Hippocampal formation (tissue), 2 donors: Measurements from ENCODE around the gene CD52.

Experiments
- DNase-seq, 2 donors: peaks; one replicate each; lab custom pipeline; 2025; lab: John Stamatoyannopoulos, UW

Gene CD52

DNA sequence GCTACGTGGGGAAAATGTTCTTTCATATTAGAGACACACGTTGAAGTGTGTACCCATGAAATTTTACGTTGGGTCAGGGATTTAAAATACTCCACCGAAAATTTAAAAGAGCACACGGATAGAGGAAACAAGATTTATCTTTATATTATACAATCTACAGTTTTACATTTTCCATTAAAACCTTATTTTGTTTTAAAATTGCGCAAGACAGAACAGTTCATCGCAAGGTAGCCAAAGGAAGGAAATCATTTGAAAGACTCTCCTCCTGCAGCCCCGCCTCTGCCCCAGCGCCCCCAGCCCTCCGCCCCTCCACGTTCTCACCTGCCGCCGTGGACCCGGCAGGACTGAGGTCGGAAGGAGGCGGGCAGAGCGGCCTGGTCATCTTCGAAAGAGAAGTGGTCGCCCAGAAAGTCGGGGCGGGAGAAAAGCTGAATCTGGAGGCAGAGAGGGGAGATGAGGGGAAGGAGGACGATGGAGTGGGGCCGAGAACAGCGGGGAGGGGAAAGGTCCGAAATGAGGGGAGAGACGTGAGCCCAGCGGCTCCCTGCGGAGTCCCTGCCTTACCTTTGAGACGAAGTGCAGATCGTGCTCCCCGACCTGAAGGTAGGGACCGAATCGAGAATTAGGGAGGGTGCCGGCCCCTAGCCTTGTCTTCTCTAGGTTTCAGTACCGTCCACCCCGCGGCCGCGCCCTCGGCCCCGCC lies 18.2 kb downstream of the CD52 start:
- no peak for DNase-seq

DNA sequence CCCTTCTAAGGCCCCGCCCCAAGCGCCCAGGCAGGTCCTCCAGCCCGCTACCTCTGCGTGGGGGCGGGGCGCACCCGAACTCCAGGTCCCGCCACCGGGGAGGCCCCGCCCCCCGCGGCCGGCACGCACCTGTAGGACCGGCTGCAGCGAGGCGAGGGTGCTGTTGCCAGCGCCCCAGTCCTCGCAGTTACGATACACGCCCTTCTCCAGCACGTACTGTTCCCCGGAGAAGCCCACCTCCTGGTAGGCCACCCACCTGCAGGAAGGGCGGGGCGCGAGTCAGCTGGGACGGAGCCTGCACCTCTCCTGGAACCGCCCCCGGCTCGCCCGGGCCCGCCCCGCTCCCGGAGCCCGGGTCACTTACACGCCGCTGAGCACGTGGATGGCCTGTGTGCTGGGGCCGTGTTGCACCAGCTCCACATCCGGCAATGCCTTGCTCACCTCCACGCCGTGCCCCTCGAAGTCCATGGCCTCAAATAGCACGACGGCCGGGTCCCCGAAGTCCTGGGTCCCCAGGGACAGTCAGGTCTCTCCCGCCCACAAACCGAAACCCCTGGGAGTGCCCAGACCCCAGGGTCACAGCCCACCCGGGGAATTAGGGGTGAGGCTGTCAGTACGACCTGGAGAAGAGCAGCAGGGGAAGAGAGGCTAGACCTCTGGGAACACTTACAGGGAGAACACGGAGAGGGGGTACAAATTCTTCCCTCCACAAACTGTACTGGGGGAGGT lies 18.9 kb downstream of the CD52 start:
- no peak for DNase-seq

GRCh38 chr1:26337206-26337535 lies 19.4 kb downstream of the CD52 start:
- no peak for DNase-seq

GRCh38 chr1:26337625-26338024 lies 19.9 kb downstream of the CD52 start:
- no peak for DNase-seq

- no peak for DNase-seq
Measured at GRCh38 chr1:26338670-26339069, 20.9 kb downstream of the CD52 start.

GRCh38 chr1:26340047-26340481 lies 22.3 kb downstream of the CD52 start:
- no peak for DNase-seq

DNA sequence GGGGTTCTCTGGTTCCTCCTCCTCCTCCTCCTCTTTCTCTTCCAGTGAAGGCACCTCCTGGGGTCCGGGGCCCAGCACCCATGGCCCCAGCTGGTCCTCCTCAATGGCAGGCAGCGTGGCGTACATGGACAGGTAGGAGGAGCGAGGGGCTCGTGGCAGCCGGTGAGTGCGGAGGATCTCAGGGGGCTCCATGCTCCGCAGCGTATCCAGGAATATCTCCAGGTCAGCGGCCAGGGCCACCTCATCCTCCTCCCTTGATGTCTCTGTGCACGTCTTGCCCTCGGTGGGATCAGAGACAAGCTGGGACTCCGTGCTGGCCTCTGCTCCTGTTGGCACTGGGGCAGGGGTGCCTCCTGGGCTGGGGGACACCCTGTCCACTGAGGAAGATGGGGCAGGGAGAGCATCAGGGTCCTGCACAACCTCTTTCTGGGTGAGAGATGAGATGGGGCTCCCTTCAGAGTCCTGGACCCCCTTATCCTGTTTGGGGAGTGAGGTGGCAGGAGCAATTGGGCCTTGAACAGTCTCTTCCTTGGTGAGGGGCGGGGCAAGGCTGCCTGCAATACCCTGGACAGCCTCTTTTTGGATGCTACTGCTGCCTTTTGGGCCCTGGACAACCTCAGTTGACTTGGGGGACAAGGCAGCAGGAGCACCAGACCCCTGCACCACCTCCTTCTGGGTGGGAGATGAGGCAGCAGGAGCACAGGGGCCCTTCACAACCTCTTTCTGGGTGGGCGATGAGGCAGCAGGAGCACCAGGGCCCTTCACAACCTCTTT lies 26.6 kb downstream of the CD52 start:
- DNase-seq = no peak

GRCh38 chr1:26345718-26346117 lies 28.0 kb downstream of the CD52 start:
- DNase-seq = no peak

- DNase-seq = no peak
Measured at GRCh38 chr1:26346274-26347033, 28.7 kb downstream of the CD52 start.

GRCh38 chr1:26349188-26349876 lies 31.6 kb downstream of the CD52 start:
- no peak for DNase-seq

GRCh38 chr1:26349877-26350244 lies 32.1 kb downstream of the CD52 start:
- no peak for DNase-seq

DNA sequence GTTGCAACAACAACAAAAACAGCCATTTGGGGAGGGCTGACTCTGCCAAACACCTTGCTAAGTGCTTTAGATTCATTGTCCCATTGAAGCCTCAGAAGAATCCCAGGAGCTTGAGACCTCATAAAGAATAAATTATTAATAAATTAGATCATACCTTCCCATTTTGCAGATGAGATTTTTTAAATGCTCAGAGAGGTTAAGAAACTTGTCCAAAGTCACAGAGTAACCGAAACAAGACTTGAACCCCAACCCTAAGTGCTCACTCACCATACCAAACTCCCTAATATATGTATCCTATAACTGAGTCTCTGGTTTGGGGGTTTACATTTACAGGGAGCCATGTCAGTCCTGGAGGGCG lies 32.6 kb downstream of the CD52 start:
- DNase-seq = no peak

DNA sequence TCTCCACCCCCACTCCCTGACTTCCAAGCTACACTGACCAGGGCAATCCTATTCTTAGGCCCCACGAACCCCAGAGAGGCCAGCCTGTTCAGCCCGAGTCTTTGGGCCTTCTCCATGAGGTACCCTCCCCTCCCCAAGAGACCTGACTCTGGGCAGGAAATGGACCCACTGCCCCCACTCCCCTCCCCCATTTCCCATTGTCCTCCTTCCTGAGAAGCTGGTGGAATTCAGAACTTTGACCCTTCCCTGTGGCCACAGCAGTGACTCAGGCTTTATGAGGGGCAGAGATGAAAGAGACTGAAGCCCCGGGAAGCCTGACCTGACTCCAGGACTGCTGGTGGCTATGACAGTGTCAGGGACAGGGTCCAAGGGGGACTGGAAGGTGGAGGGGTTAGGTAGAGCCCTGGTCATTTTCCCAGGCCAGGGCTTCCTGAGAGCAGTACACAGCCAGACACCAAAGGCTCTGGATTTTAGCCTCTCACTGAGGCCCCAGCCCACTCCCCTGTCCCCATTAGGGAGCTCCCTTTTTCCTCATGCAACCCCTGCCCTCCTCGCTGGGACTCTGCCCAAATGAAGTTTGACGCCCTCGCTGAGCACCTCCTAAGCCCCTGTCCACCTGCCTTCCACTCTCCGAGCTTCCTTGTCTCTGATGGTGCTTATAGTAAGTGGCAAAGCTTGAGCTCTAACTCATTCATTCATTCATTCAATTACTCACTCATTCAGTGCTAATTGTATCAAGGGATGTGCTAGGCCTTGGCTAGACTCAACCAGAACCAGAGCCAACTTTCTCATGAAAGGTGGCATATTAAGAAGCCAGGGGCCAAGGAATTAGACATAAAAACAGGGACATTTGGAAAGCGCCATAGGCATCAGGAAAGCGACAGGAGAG lies 33.2 kb downstream of the CD52 start:
- DNase-seq = no peak

GRCh38 chr1:26351590-26352337 lies 34.0 kb downstream of the CD52 start:
- DNase-seq = no peak

- no peak for DNase-seq
Measured at GRCh38 chr1:26352338-26352679, 34.6 kb downstream of the CD52 start.

- no peak for DNase-seq
Measured at GRCh38 chr1:26353210-26353859, 35.6 kb downstream of the CD52 start.

- DNase-seq = no peak
Measured at GRCh38 chr1:26353976-26354820, 36.4 kb downstream of the CD52 start, which contains the start of gene CRYBG2. Gene CRYBG2 (minus strand): TSS chr1:26354130. CDS start chr1:26346657, 7,473 bp downstream.

- DNase-seq = no peak
Measured at GRCh38 chr1:26354972-26355371, 37.2 kb downstream of the CD52 start.

DNA sequence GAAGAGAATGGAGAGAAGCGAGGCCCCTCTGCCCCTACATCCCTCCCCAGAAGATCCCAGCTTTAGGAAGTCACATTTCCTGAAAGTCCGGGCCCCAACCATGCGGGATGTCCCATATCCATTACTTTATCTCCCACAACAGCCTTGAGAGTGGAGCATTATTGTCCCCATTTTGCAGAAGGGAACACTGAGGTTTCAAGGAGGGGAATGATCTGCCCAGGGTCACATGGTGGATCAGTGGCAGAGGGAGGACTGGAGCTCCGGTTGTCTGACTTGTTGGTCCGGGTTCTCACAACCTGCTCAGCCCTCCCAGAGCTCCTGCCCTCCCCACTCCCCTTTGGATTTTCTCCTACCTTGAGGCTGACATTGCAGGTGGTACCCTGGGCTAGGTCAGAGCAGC lies 38.3 kb downstream of the CD52 start:
- DNase-seq = no peak
